ENCODE measurements around the gene ABCB11. TPM values are rescaled to one million over a fixed set of nuclear protein-coding genes. Genes with fewer than 3 reads are reported as not detected.

Gene ABCB11
- total and polyA plus RNA-seq, 11 donors, result 0.05 to 0.10 (median 0.09) TPM; not detected in 6

DNA sequence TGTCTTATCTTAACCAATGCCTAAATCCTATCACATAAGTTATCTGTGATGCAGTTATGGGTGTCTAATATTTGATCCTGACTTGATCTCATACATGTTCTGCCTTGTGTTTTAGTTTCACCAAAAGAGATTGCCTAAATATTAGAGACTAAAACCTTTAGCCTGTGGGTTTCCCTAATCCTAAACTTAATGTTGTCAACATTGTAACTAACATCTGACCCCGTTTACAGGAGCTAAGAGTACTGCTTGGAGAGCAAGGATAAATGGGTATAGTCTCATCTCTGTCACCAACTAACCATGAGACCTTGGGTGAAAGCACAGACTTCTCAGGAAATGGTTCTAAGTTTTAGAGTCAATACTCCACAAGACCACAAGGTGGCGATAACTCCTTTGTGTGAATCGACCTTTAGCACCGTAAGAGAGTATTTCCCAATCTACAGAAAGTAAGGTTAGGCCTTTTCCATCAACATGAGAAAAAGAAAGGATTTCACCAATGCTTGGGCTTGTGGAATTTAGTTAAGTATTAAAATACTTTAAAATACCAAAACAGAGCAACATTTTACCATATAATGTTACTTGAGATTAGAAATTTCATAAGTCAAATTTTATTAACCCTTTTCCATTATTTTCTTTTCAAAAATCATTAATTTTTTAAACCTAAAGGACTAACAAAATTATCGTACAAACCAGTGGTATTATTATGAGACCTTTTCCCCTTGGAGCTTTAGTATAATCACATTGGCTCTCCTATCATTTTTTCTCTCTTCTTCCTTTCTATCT, 69.5 kb downstream of the ABCB11 start:
- intact Hi-C loops (cut with DNase I), result loop anchor here (2.0 to 10.0 kb wide), 8 partner anchors 123 to 433 kb away; no protein-coding TSS in a partner anchor
- TF ChIP-seq, protein P1, sequence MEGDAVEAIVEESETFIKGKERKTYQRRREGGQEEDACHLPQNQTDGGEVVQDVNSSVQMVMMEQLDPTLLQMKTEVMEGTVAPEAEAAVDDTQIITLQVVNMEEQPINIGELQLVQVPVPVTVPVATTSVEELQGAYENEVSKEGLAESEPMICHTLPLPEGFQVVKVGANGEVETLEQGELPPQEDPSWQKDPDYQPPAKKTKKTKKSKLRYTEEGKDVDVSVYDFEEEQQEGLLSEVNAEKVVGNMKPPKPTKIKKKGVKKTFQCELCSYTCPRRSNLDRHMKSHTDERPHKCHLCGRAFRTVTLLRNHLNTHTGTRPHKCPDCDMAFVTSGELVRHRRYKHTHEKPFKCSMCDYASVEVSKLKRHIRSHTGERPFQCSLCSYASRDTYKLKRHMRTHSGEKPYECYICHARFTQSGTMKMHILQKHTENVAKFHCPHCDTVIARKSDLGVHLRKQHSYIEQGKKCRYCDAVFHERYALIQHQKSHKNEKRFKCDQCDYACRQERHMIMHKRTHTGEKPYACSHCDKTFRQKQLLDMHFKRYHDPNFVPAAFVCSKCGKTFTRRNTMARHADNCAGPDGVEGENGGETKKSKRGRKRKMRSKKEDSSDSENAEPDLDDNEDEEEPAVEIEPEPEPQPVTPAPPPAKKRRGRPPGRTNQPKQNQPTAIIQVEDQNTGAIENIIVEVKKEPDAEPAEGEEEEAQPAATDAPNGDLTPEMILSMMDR (IDR thresholded peaks at IDR 0.05), result peak; percentile 72 to 86 (median 80)
- no peak for TF ChIP-seq POLR2A (IDR thresholded peaks at IDR 0.05)

DNA sequence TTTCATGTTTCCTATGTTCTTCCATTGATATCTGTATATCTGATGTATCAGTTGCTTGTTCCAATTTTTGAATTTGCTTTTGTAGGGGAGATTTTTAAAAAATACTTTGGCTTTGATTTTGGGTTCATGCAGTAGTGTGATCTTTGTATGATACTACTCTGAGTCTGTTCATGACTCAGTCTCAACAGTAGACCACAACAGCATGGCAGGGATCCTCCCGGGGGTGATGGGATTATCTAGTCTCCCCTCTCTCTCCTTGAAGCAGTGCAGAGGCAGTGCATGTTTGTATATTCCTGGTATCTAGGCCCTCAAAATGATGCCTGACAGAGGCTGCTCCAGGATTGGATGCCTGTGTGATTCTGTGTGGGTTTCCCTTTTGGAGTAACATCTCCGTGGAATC, 74.7 kb downstream of the ABCB11 start:
- Histone ChIP-seq H3K27me3 (no peaks in the 10 kb centered on the region), H3K9me3 (peaks cover 0 to 20% (median 6%) of the 10 kb centered on the region in 12 donors), H3K36me3 (no peaks in the 10 kb centered on the region), H3K27ac (no peak overlapping the region), H3K4me1 (no peaks in the 10 kb centered on the region), H3K4me3 (no peak overlapping the region)
- intact Hi-C loops (cut with DNase I), result no loop called here
- WGBS, 4 donors, result 78 to 96% (median 92%) methylated on average over 2 of the region's 2 CpGs
- DNase-seq, result no peak
- no peak for TF ChIP-seq POLR2A (IDR thresholded peaks at IDR 0.05)
- TF ChIP-seq, protein P1 (IDR thresholded peaks at IDR 0.05), result no peak
- no peak for ATAC-seq

More for the DNA sequence above, 69.5 kb downstream of the ABCB11 start:
- peaks cover 0 to 10% (median 0%) of the 10 kb centered on the region in 12 donors for H3K4me1 ChIP-seq
- H3K9me3 ChIP-seq, result no peaks in the 10 kb centered on the region
- H3K36me3 ChIP-seq, result no peaks in the 10 kb centered on the region
- H3K27me3 ChIP-seq, result no peaks in the 10 kb centered on the region
- no peak overlapping the region for H3K27ac ChIP-seq
- peak in 2 of 5 donors; percentile 15 to 21 for DNase-seq
- 17 to 18% (median 18%) methylated on average over 5 of the region's 5 CpGs for WGBS, 4 donors
- ATAC-seq, result peak; percentile 62 to 88 (median 78)
- no peak overlapping the region for H3K4me3 ChIP-seq

DNA sequence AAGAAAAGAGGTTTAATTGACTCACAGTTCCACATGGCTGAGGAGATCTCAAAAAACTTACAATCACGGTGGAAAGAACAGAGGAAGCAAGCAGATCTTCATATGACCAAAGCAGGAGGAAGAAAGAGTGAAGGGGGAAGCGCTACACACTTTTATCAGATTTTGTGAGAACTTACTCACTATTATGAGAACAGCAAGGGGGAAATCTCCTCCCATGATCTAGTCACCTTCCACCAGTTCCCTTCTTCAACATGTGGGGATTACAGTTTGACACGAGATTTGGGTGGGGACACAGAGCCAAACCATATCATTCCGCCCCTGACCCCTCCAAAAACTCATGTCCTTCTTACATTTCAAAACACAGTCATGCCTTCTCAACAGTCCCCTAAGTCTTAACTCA, 75.8 kb downstream of the ABCB11 start:
- TF ChIP-seq, protein P1 (IDR thresholded peaks at IDR 0.05), result no peak
- TF ChIP-seq POLR2A (IDR thresholded peaks at IDR 0.05), result no peak
- peaks cover 0 to 21% (median 6%) of the 10 kb centered on the region in 12 donors for H3K9me3 ChIP-seq
- intact Hi-C loops (cut with DNase I), result no loop called here
- no peak for DNase-seq
- no peaks in the 10 kb centered on the region for H3K27me3 ChIP-seq
- no peaks in the 10 kb centered on the region for H3K36me3 ChIP-seq
- H3K4me1 ChIP-seq, result no peaks in the 10 kb centered on the region
- no peak overlapping the region for H3K27ac ChIP-seq
- no peak for ATAC-seq
- 88 to 92% (median 89%) methylated on average over 4 of the region's 4 CpGs for WGBS, 4 donors
- no peak overlapping the region for H3K4me3 ChIP-seq

DNA sequence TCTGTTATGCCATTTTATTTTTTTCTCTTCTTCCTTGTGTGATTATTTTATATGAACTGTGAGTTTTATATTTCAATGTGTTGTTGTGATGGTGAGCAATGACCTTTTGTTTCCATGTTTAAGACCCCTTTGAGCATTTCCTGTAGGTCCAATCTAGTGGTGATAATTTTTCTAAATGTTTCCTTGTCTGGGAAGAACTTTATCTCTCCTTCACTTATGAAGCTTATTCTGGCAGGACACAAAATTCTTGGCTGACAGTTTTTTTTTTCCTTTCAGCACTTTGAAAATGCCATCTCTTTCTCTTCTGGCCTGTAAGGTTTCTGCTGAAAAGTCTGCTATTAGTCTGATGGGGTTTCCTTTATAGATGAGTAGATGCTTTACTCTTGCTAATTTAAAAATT, 76.9 kb downstream of the ABCB11 start:
- ATAC-seq (no peak), DNase-seq (no peak)
- Histone ChIP-seq H3K27ac (no peak overlapping the region), H3K4me1 (no peaks in the 10 kb centered on the region), H3K36me3 (no peaks in the 10 kb centered on the region), H3K27me3 (no peaks in the 10 kb centered on the region), H3K9me3 (peaks cover 0 to 25% (median 6%) of the 10 kb centered on the region in 12 donors), H3K4me3 (no peak overlapping the region)
- intact Hi-C loops (cut with DNase I), result no loop called here
- no peak for TF ChIP-seq POLR2A (IDR thresholded peaks at IDR 0.05)
- TF ChIP-seq, protein P1 (IDR thresholded peaks at IDR 0.05), result no peak
